HCT116 (cell line): ENCODE results near the gene ANKRD13C. TPM values are rescaled to one million over a fixed set of nuclear protein-coding genes. Genes with fewer than 3 reads are reported as not detected.
"Not testable (repeated sequence)": the region's sequence is repeated elsewhere in the genome, so short reads cannot be mapped to it uniquely, and the experiment has no call there.

ENCODE experiments used
- ATAC-seq: fragments of 200-7000 bp; cut with Tn5 transposase; 2 replicates; pipeline ENCODE4 v1.9.1; 2020; ENCODE audit warnings: mild to moderate bottlenecking, moderate library complexity
- BruUV-seq: library from RNA; stranded (reverse); fragments of 400-500 nt; replicated peaks from 2 replicates; lab custom pipeline; 2021; lab: Mats Ljungman, UMichigan
- CTCF ChIA-PET: fragments of 300-600 bp; sonication (Branson Sonifier 250); formaldehyde crosslinking; loops from one replicate; lab custom pipeline; 2021; ENCODE audit warnings: antibody characterized with exemption; lab: Charles Lee
- POLR2A ChIA-PET: fragments of 300-600, 350-600 bp; sonication (Branson Sonifier 250); formaldehyde crosslinking; loops from one replicate; lab custom pipeline; 2021; ENCODE audit warnings: antibody characterized with exemption; lab: Charles Lee
- RAD21 ChIA-PET, 2 experiments: fragments of 300-600 bp; sonication (Branson Sonifier 250); formaldehyde crosslinking; loops; one replicate each; lab custom pipeline; 2023; ENCODE audit warnings: low total read pairs in 2 of 2; ENCODE audit not compliant: uncharacterized antibody in 2 of 2, unreplicated experiment in 2 of 2, low non-redundant PET in 1 of 2; lab: Charles Lee
- DNase-seq: peaks from one replicate; pipeline ENCODE4 v3.0.0-alpha.2; 2010; ENCODE audit warnings: low read depth, low spot score
- H2AFZ ChIP-seq: fragments of 200-600 bp; shearing (Covaris generic), sonication (generic); 2 replicates; pipeline ENCODE4 v1.6.1; 2017; ENCODE audit warnings: low read depth, mixed run types, mixed read lengths, antibody characterized with exemption, low read length; ENCODE audit not compliant: poor library complexity, severe bottlenecking
- H3K27ac ChIP-seq: 2 replicates; pipeline ENCODE4 v1.5.1; 2012; ENCODE audit warnings: low read depth, low read length
- H3K27me3 ChIP-seq: fragments of 200-600 bp; sonication (generic); 2 replicates; pipeline ENCODE4 v1.6.1; 2016; ENCODE audit warnings: mixed run types, low read length, mixed read lengths; ENCODE audit not compliant: insufficient read depth
- H3K36me3 ChIP-seq, 2 experiments: fragments of 200-500 bp in 1 of 2; fragments of 200-600 bp in 1 of 2; sonication (Bioruptor generic) in 1 of 2; sonication (generic) in 1 of 2; 2 replicates each; pipeline versions ENCODE4 v1.5.1 to v1.6.1; 2014 to 2016; ENCODE audit warnings: low read length in 2 of 2, inconsistent platforms in 1 of 2, mixed read lengths in 1 of 2, mixed run types in 1 of 2; ENCODE audit not compliant: insufficient read depth in 2 of 2, control insufficient read depth in 1 of 2
- H3K4me1 ChIP-seq, 2 experiments: fragments of 200-600 bp in 1 of 2; sonication (generic) in 1 of 2; 2 replicates each; pipeline versions ENCODE4 v1.5.1 to v1.6.1; 2012 to 2017; ENCODE audit warnings: low read length in 2 of 2, inconsistent platforms in 1 of 2, mild to moderate bottlenecking in 1 of 2, mixed read lengths in 1 of 2, mixed run types in 1 of 2, moderate library complexity in 1 of 2; ENCODE audit not compliant: insufficient read depth in 2 of 2, control insufficient read depth in 1 of 2
- H3K4me2 ChIP-seq: fragments of 200-600 bp; sonication (generic); 2 replicates; pipeline ENCODE4 v1.6.1; 2017; ENCODE audit warnings: mixed run types, low read length, mixed read lengths
- H3K4me3 ChIP-seq, 2 experiments: fragments of 200-600 bp in 1 of 2; sonication (generic) in 1 of 2; replicated peaks in 1 of 2; 2 replicates each; pipeline ENCODE4 v1.5.1; 2011 to 2016; ENCODE audit warnings: low read length in 2 of 2, control low read depth in 1 of 2, low read depth in 1 of 2, mild to moderate bottlenecking in 1 of 2, mixed read lengths in 1 of 2, mixed run types in 1 of 2
- H3K79me2 ChIP-seq: fragments of 200-600 bp; sonication (generic); 2 replicates; pipeline ENCODE4 v1.6.1; 2017; ENCODE audit warnings: mild to moderate bottlenecking, mixed run types, low read length, moderate library complexity, mixed read lengths; ENCODE audit not compliant: insufficient read depth
- H3K9ac ChIP-seq: fragments of 200-600 bp; sonication (generic); 2 replicates; pipeline ENCODE4 v1.6.1; 2016; ENCODE audit warnings: low read length, mixed read lengths
- H3K9me2 ChIP-seq: fragments of 200-600 bp; sonication (generic), shearing (Covaris generic); 2 replicates; pipeline ENCODE4 v1.6.1; 2017; ENCODE audit warnings: mixed run types, mild to moderate bottlenecking, moderate library complexity; ENCODE audit not compliant: insufficient read depth
- H3K9me3 ChIP-seq, 2 experiments: fragments of 200-500 bp in 1 of 2; fragments of 200-600 bp in 1 of 2; sonication (Bioruptor generic) in 1 of 2; sonication (generic) in 1 of 2; 2 replicates each; pipeline ENCODE4 v1.6.1; 2014 to 2017; ENCODE audit warnings: low read length in 2 of 2, mixed read lengths in 2 of 2, inconsistent platforms in 1 of 2, low read depth in 1 of 2, mild to moderate bottlenecking in 1 of 2, mixed run types in 1 of 2, moderate library complexity in 1 of 2; ENCODE audit not compliant: control insufficient read depth in 1 of 2, insufficient read depth in 1 of 2
- H4K20me1 ChIP-seq: fragments of 200-600 bp; sonication (generic), shearing (Covaris generic); 2 replicates; pipeline ENCODE4 v1.6.1; 2017; ENCODE audit warnings: mixed run types, mild to moderate bottlenecking, moderate library complexity; ENCODE audit not compliant: insufficient read depth
- MAX ChIP-seq: IDR thresholded peaks from 2 replicates; pipeline ENCODE4 v1.6.1; 2012
- POLR2A ChIP-seq: IDR thresholded peaks from 2 replicates; pipeline ENCODE4 v1.7.0; 2011; ENCODE audit warnings: borderline replicate concordance; ENCODE audit not compliant: insufficient read depth, insufficient read length; ENCODE audit errors: extremely low read depth
- POLR2AphosphoS5 ChIP-seq: IDR thresholded peaks from 2 replicates; pipeline ENCODE4 v1.6.1; 2011; ENCODE audit warnings: mild to moderate bottlenecking, low read depth, low read length, moderate library complexity
- RAD21 ChIP-seq: IDR thresholded peaks from 2 replicates; pipeline ENCODE4 v1.6.1; 2012; ENCODE audit warnings: low read depth, mild to moderate bottlenecking
- REST ChIP-seq: IDR thresholded peaks from 2 replicates; pipeline ENCODE4 v1.6.1; 2012; ENCODE audit warnings: low read depth
- ZNF274 ChIP-seq: fragments of 200-500 bp; sonication (Bioruptor generic); IDR thresholded peaks from 2 replicates; pipeline ENCODE4 v1.6.1; 2014; ENCODE audit warnings: mild to moderate bottlenecking, low read depth, low read length, inconsistent platforms
- intact Hi-C: fragments of 100-400 bp; cut with micrococcal nuclease; formaldehyde crosslinking; loops from 2 replicates; pipeline ENCODE4 v1.10.0; 2022
- total RNA-seq: library from RNA; stranded (reverse); gene quantifications from one replicate; pipeline ENCODE4 v1.2.1, GENCODE V29; 2021; ENCODE audit not compliant: unreplicated experiment

Gene ANKRD13C
- total RNA-seq, 1 experiment from 2014 or later, result 21.1 TPM

GRCh38 chr1:70348399-70349165 is 5.9 kb downstream of the ANKRD13C start (continued):
- TF ChIP-seq ZNF274 (no peak), RAD21 (no peak), MAX (no peak), POLR2A (no peak)
- TF ChIP-seq, all 23 proteins: peak for 0

- H3K9ac ChIP-seq, POLR2A ChIA-PET, H2AFZ ChIP-seq, CTCF ChIA-PET, H3K27ac ChIP-seq, H3K4me2 ChIP-seq, RAD21 ChIA-PET, H3K9me2 ChIP-seq, H3K36me3 ChIP-seq, H3K9me3 ChIP-seq, H3K4me1 ChIP-seq, H3K27me3 ChIP-seq, BruUV-seq, DNase-seq, intact Hi-C loops, ATAC-seq, H3K4me3 ChIP-seq, H4K20me1 ChIP-seq: not testable (repeated sequence)
- peaks cover 89% of the 10 kb centered on the region for H3K79me2 ChIP-seq
Measured at GRCh38 chr1:70339644-70340043, 14.9 kb downstream of the ANKRD13C start.

GRCh38 chr1:70336050-70336449 is 18.5 kb downstream of the ANKRD13C start:
- H3K27me3 ChIP-seq, result no peaks in the 10 kb centered on the region
- TF ChIP-seq RAD21 (no peak), REST (no peak), POLR2AphosphoS5 (no peak)
- peaks cover 86% of the 10 kb centered on the region for H3K79me2 ChIP-seq
- H3K4me2 ChIP-seq, result no peak overlapping the region
- CTCF ChIA-PET, result no interaction called here
- no peaks in the 10 kb centered on the region for H3K9me2 ChIP-seq
- POLR2A ChIA-PET, result interaction anchor here (1.5 kb wide), 1 partner anchor 19 kb away, joined by 7 read pairs; the partner anchor contains the start of gene ANKRD13C
- intact Hi-C loops, result no loop called here
- DNase-seq (no peak), ATAC-seq (no peak)
- peaks cover 0 to 10% of the 10 kb centered on the region in 2 experiments; a peak in 2 of 4 replicates for H3K4me1 ChIP-seq
- no peak overlapping the region for H2AFZ ChIP-seq
- no peaks in the 10 kb centered on the region for H3K9me3 ChIP-seq
- RAD21 ChIA-PET, result no interaction called here
- H4K20me1 ChIP-seq, result no peaks in the 10 kb centered on the region
- H3K36me3 ChIP-seq, result no peaks in the 10 kb centered on the region
- BruUV-seq, result no TSS peak
- no peak overlapping the region for H3K27ac ChIP-seq
- H3K4me3 ChIP-seq, result no peak overlapping the region
- H3K9ac ChIP-seq, result no peak overlapping the region
